ENCODE measurements around the gene MYO5A. TPM values are rescaled to one million over a fixed set of nuclear protein-coding genes. Genes with fewer than 3 reads are reported as not detected.

MYO5A gene
- total and polyA plus RNA-seq, 2 donors (not counting 1 experiment from before 2014, with no cell fraction given) = 12.2 to 44.4 TPM

DNA sequence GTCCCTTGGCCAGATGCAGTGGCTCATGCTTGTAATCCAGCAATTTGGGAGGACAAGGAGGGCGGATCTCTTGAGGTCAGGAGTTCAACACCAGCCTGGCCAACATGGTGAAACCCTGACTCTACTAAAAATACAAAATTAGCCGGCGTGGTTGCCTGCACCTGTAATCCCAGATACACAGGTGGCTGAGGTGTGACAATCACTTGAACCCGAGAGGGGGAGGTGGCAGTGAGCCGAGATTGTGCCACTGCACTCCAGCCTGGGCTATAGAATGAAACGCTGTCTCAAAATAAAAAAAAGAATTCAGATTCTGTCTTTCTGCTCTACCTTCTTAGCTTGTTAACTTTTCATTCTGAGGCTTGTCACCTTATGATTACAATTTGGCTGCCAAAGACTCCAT lies 22.1 kb downstream of the MYO5A start:
- Mint-ChIP-seq H3K27ac (no peak overlapping the region), H3K4me3 (no peak overlapping the region), H3K27me3 (no peaks in the 10 kb centered on the region), H3K9me3 (ENCODE audit: insufficient read depth) (no peaks in the 10 kb centered on the region), H3K4me1 (peaks cover 52% of the 10 kb centered on the region)
- H3K9me3 ChIP-seq (ENCODE audit: control extremely low read depth in 1 of 3, control insufficient read depth in 2 of 3, insufficient read depth in 1 of 3, low read length in 2 of 3) = no peaks in the 10 kb centered on the region
- DNase-seq (no peak), ATAC-seq (ENCODE audit: low read depth) (no peak)
- H2AFZ ChIP-seq (ENCODE audit: insufficient read depth, low read depth, low read length, poor library complexity, severe bottlenecking) = no peak overlapping the region
- peaks cover 54% of the 10 kb centered on the region for H4K20me1 ChIP-seq (ENCODE audit: control insufficient read depth, insufficient read depth, low read length, poor library complexity, severe bottlenecking)
- TF ChIP-seq EZH2 (IDR thresholded peaks at IDR 0.05; ENCODE audit: borderline replicate concordance, insufficient read depth, low read depth, low read length, poor library complexity, severe bottlenecking) = no peak
- TF ChIP-seq, protein P1, sequence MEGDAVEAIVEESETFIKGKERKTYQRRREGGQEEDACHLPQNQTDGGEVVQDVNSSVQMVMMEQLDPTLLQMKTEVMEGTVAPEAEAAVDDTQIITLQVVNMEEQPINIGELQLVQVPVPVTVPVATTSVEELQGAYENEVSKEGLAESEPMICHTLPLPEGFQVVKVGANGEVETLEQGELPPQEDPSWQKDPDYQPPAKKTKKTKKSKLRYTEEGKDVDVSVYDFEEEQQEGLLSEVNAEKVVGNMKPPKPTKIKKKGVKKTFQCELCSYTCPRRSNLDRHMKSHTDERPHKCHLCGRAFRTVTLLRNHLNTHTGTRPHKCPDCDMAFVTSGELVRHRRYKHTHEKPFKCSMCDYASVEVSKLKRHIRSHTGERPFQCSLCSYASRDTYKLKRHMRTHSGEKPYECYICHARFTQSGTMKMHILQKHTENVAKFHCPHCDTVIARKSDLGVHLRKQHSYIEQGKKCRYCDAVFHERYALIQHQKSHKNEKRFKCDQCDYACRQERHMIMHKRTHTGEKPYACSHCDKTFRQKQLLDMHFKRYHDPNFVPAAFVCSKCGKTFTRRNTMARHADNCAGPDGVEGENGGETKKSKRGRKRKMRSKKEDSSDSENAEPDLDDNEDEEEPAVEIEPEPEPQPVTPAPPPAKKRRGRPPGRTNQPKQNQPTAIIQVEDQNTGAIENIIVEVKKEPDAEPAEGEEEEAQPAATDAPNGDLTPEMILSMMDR (IDR thresholded peaks at IDR 0.05) = no peak
- no peak overlapping the region for H3K4me2 ChIP-seq (replicated peaks; ENCODE audit: low read depth, low read length, poor library complexity, severe bottlenecking)
- H3K36me3 ChIP-seq (replicated peaks in 1 of 2; ENCODE audit: control extremely low read depth in 1 of 2, control insufficient read depth in 1 of 2, extremely low read depth in 1 of 2, insufficient read depth in 2 of 2, low read length in 1 of 2) = no peaks in the 10 kb centered on the region
- ChIA-PET CTCF (interaction anchor here (0.9 to 1.0 kb wide), 2 partner anchors 21 to 41 kb away, joined by 3 read pairs; no protein-coding TSS in a partner anchor), POLR2A (no interaction called here)
- WGBS (ENCODE audit: insufficient coverage) = 95% methylated on average over 4 of the region's 6 CpGs
- no peak overlapping the region for H3K27ac ChIP-seq (ENCODE audit: low read length in 2 of 2)
- no peak overlapping the region for H3K9ac ChIP-seq (ENCODE audit: low read length)
- no peak overlapping the region for H3K4me3 ChIP-seq (ENCODE audit: control extremely low read depth in 1 of 5, extremely low read depth in 1 of 5, insufficient read depth in 1 of 5, low read depth in 2 of 5, low read length in 4 of 5)
- peaks cover 90% of the 10 kb centered on the region for H3K79me2 ChIP-seq (ENCODE audit: control insufficient read depth, insufficient read depth, low read length)
- intact Hi-C loops (cut with micrococcal nuclease) = no loop called here
- H3K4me1 ChIP-seq (ENCODE audit: control insufficient read depth in 2 of 2, insufficient read depth in 2 of 2, low read length in 2 of 2) = peaks cover 14 to 20% of the 10 kb centered on the region in 2 donors
- no peaks in the 10 kb centered on the region for H3K27me3 ChIP-seq (replicated peaks in 1 of 4; ENCODE audit: control extremely low read depth in 1 of 4, control insufficient read depth in 3 of 4, insufficient read depth in 4 of 4, low read length in 3 of 4)

DNA sequence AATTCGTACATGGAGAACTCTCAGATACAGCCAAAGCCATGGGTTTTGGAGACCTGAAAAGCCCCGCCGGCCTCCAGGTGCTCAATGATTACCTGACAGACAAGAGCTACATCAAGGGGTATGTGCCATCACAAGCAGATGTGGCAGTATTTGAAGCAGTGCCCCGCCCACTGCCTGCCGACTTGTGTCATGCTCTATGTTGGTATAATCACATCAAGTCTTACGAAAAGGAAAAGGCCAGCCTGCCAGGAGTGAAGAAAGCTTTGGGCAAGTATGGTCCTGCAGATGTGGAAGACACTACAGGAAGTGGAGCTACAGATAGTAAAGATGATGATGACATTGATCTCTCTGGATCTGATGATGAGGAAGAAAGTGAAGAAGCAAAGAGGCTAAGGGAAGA lies 23.5 kb downstream of the MYO5A start:
- Histone ChIP-seq H4K20me1 (ENCODE audit: control insufficient read depth, insufficient read depth, low read length, poor library complexity, severe bottlenecking) (peaks cover 41% of the 10 kb centered on the region), H3K4me3 (ENCODE audit: control extremely low read depth in 1 of 5, extremely low read depth in 1 of 5, insufficient read depth in 1 of 5, low read depth in 2 of 5, low read length in 4 of 5) (no peak overlapping the region), H3K27ac (ENCODE audit: low read length in 2 of 2) (no peak overlapping the region), H3K4me2 (replicated peaks; ENCODE audit: low read depth, low read length, poor library complexity, severe bottlenecking) (no peak overlapping the region), H3K27me3 (replicated peaks in 1 of 4; ENCODE audit: control extremely low read depth in 1 of 4, control insufficient read depth in 3 of 4, insufficient read depth in 4 of 4, low read length in 3 of 4) (no peaks in the 10 kb centered on the region), H3K79me2 (ENCODE audit: control insufficient read depth, insufficient read depth, low read length) (peaks cover 90% of the 10 kb centered on the region), H3K36me3 (replicated peaks in 1 of 2; ENCODE audit: control extremely low read depth in 1 of 2, control insufficient read depth in 1 of 2, extremely low read depth in 1 of 2, insufficient read depth in 2 of 2, low read length in 1 of 2) (no peaks in the 10 kb centered on the region), H3K9me3 (ENCODE audit: control extremely low read depth in 1 of 3, control insufficient read depth in 2 of 3, insufficient read depth in 1 of 3, low read length in 2 of 3) (peaks cover 0 to 5% (median 0%) of the 10 kb centered on the region in 3 donors), H2AFZ (ENCODE audit: insufficient read depth, low read depth, low read length, poor library complexity, severe bottlenecking) (no peak overlapping the region), H3K4me1 (ENCODE audit: control insufficient read depth in 2 of 2, insufficient read depth in 2 of 2, low read length in 2 of 2) (peaks cover 14 to 20% of the 10 kb centered on the region in 2 donors), H3K9ac (ENCODE audit: low read length) (no peak overlapping the region)
- H3K4me3 Mint-ChIP-seq = no peak overlapping the region
- intact Hi-C loops (cut with micrococcal nuclease) = loop anchor here (2.0 kb wide), 1 partner anchor 24 kb away; the partner anchor contains the start of gene MYO5A
- TF ChIP-seq, protein P1 (IDR thresholded peaks at IDR 0.05) = no peak
- TF ChIP-seq EZH2 (IDR thresholded peaks at IDR 0.05; ENCODE audit: borderline replicate concordance, insufficient read depth, low read depth, low read length, poor library complexity, severe bottlenecking) = no peak
- WGBS (ENCODE audit: insufficient coverage) = 96% methylated on average over 6 of the region's 6 CpGs
- H3K4me1 Mint-ChIP-seq = peaks cover 47% of the 10 kb centered on the region
- no peak overlapping the region for H3K27ac Mint-ChIP-seq
- no peak for ATAC-seq (ENCODE audit: low read depth)
- H3K9me3 Mint-ChIP-seq (ENCODE audit: insufficient read depth) = no peaks in the 10 kb centered on the region
- DNase-seq = no peak
- ChIA-PET POLR2A (interaction anchor here (0.7 kb wide), 1 partner anchor 20 kb away, joined by 4 read pairs; no protein-coding TSS in a partner anchor), CTCF (no interaction called here)
- H3K27me3 Mint-ChIP-seq = no peaks in the 10 kb centered on the region

Data from B cell (primary cell).